Lung (tissue), 12 donors: ENCODE results near the gene TMEM191C. TPM values are rescaled to one million over a fixed set of nuclear protein-coding genes. Genes with fewer than 3 reads are reported as not detected.

ENCODE experiments used
- ATAC-seq: fragments of 200-7000 bp; cut with Tn5 transposase; one replicate; pipeline ENCODE4 v1.9.1; 2020; ENCODE audit warnings: moderate number of reproducible peaks; ENCODE audit not compliant: insufficient read depth, low FRiP score
- DNase-seq, 3 donors: peaks; one replicate each; pipeline ENCODE4 v3.0.0-alpha.2; 2013 to 2017
- H3K27ac ChIP-seq, 2 donors: one replicate each; pipeline ENCODE4 v1.5.1; 2013; ENCODE audit warnings: mild to moderate bottlenecking in 2 of 2, moderate library complexity in 2 of 2, control low read depth in 1 of 2, inconsistent platforms in 1 of 2, low read depth in 1 of 2, low read length in 1 of 2
- H3K27me3 ChIP-seq, 3 donors: one replicate each; pipeline ENCODE4 v1.5.1; 2013; ENCODE audit warnings: low read length in 2 of 3; ENCODE audit not compliant: control insufficient read depth in 3 of 3, insufficient read depth in 3 of 3
- H3K36me3 ChIP-seq, 4 donors: one replicate each; pipeline ENCODE4 v1.5.1; 2013; ENCODE audit warnings: low read length in 4 of 4, mild to moderate bottlenecking in 1 of 4, moderate library complexity in 1 of 4; ENCODE audit not compliant: control insufficient read depth in 4 of 4, insufficient read depth in 4 of 4
- H3K4me1 ChIP-seq, 5 donors: one replicate each; pipeline ENCODE4 v1.5.1; 2013; ENCODE audit warnings: low read length in 5 of 5, mild to moderate bottlenecking in 2 of 5, moderate library complexity in 1 of 5; ENCODE audit not compliant: control insufficient read depth in 5 of 5, insufficient read depth in 5 of 5
- H3K4me3 ChIP-seq: one replicate; pipeline ENCODE4 v1.5.1; 2013; ENCODE audit warnings: mild to moderate bottlenecking, control low read depth, moderate library complexity
- H3K9ac ChIP-seq, 2 donors: one replicate each; pipeline ENCODE4 v1.5.1; 2013; ENCODE audit warnings: low read length in 2 of 2, control low read depth in 1 of 2; ENCODE audit not compliant: insufficient read depth in 1 of 2
- H3K9me3 ChIP-seq, 4 donors: one replicate each; pipeline ENCODE4 v1.5.1; 2013; ENCODE audit warnings: low read length in 3 of 4, mild to moderate bottlenecking in 1 of 4, moderate library complexity in 1 of 4; ENCODE audit not compliant: control insufficient read depth in 4 of 4, insufficient read depth in 3 of 4
- CTCF ChIP-seq: IDR thresholded peaks from 2 replicates; pipeline ENCODE4 v1.5.1; 2012; ENCODE audit warnings: mild to moderate bottlenecking; ENCODE audit errors: control extremely low read depth, extremely low read depth
- WGBS, 2 donors: extraction: QIAGEN DNeasy Blood & Tissue Kit; methylation state at CpG; one replicate each; pipeline ENCODE4 v1.1.7; 2013; 5-methylcytosine and 5-hydroxymethylcytosine counted together
- polyA plus RNA-seq, 2 donors: library from polyadenylated mRNA; stranded (reverse); fragments of 200-250 nt; gene quantifications; one replicate each; pipeline ENCODE4 v1.2.1, GENCODE V29; 2013
- total RNA-seq, 2 donors: library from RNA; depleted of rRNA in 1 of 2; stranded (reverse); fragments of >200 nt in 1 of 2; gene quantifications; one replicate each; pipeline ENCODE4 v1.2.1, GENCODE V29; 2014 to 2021
- donor health status: control.
- donor health status: control.
- donor health status: Bipolar disorder and iron deficiency.
- donor health status: healthy.
- donor health status: DM: yes; HTN: yes; CAD: no.

The TMEM191C gene
- total and polyA plus RNA-seq, 4 donors, result 0.31 to 4.7 (median 2.0) TPM

GRCh38 chr22:21443057-21443734 is 24.0 kb upstream of the TMEM191C start:
- peak in 1 of 3 donors; percentile 8 for DNase-seq
- H3K36me3 ChIP-seq, result peaks cover 0 to 32% (median 2%) of the 10 kb centered on the region in 4 donors
- H3K4me3 ChIP-seq, result no peak overlapping the region
- WGBS, 2 donors, result 90 to 96% methylated on average over 13 of the region's 13 CpGs
- no peak for ATAC-seq
- no peak overlapping the region for H3K9ac ChIP-seq
- H3K4me1 ChIP-seq, result peaks cover 0 to 5% (median 0%) of the 10 kb centered on the region in 5 donors
- H3K27ac ChIP-seq, result no peak overlapping the region
- H3K27me3 ChIP-seq, result no peaks in the 10 kb centered on the region
- TF ChIP-seq CTCF, result no peak
- no peaks in the 10 kb centered on the region for H3K9me3 ChIP-seq

- Histone ChIP-seq H3K27ac (no peak overlapping the region), H3K4me3 (no peak overlapping the region), H3K36me3 (peaks cover 0 to 32% (median 2%) of the 10 kb centered on the region in 4 donors), H3K27me3 (no peaks in the 10 kb centered on the region), H3K9ac (no peak overlapping the region), H3K4me1 (peaks cover 0 to 5% (median 0%) of the 10 kb centered on the region in 5 donors), H3K9me3 (no peaks in the 10 kb centered on the region)
- DNase-seq (peak in 1 of 3 donors; percentile 11), ATAC-seq (no peak)
- 93 to 95% methylated on average over 16 of the region's 16 CpGs for WGBS, 2 donors
- TF ChIP-seq CTCF, result no peak
Observed at GRCh38 chr22:21443735-21444421, 23.3 kb upstream of the TMEM191C start.

GRCh38 chr22:21444701-21445436 is 22.3 kb upstream of the TMEM191C start:
- Histone ChIP-seq H3K36me3 (peaks cover 0 to 32% (median 2%) of the 10 kb centered on the region in 4 donors), H3K9ac (no peak overlapping the region), H3K4me3 (no peak overlapping the region), H3K27me3 (no peaks in the 10 kb centered on the region), H3K4me1 (peaks cover 0 to 5% (median 0%) of the 10 kb centered on the region in 5 donors), H3K9me3 (no peaks in the 10 kb centered on the region), H3K27ac (no peak overlapping the region)
- no peak for ATAC-seq
- no peak for TF ChIP-seq CTCF
- 88 to 92% methylated on average over 35 of the region's 35 CpGs for WGBS, 2 donors
- DNase-seq, result peak in 1 of 3 donors; percentile 7
